Lower lobe of right lung (tissue), 2 donors: ENCODE measurements around the gene PLA2G5. TPM values are rescaled to one million over a fixed set of nuclear protein-coding genes. Genes with fewer than 3 reads are reported as not detected.

Experiments
- ATAC-seq, 2 donors: fragments of 200-7000 bp; cut with Tn5 transposase; one replicate each; pipeline ENCODE4 v1.9.1; 2020 to 2022; ENCODE audit warnings: mild to moderate bottlenecking in 2 of 2, moderate library complexity in 2 of 2
- DNase-seq: peaks from one replicate; pipeline ENCODE4 v3.0.0-alpha.2; 2020
- H3K27ac ChIP-seq: fragments of 200-600 bp; one replicate; pipeline ENCODE4 v1.8.0; 2022
- H3K27me3 ChIP-seq: fragments of 200-600 bp; one replicate; pipeline ENCODE4 v1.8.0; 2022; ENCODE audit warnings: low read depth
- H3K36me3 ChIP-seq: fragments of 200-600 bp; one replicate; pipeline ENCODE4 v1.8.0; 2022; ENCODE audit warnings: mild to moderate bottlenecking
- H3K4me1 ChIP-seq: fragments of 200-600 bp; one replicate; pipeline ENCODE4 v1.8.0; 2022
- H3K4me3 ChIP-seq: fragments of 200-600 bp; one replicate; pipeline ENCODE4 v1.8.0; 2022; ENCODE audit warnings: mild to moderate bottlenecking
- H3K9me3 ChIP-seq: fragments of 200-600 bp; one replicate; pipeline ENCODE4 v1.8.0; 2022
- intact Hi-C: fragments of 100-400 bp; cut with DNase I; formaldehyde crosslinking; loops from one replicate; pipeline ENCODE4 v1.11.0; 2022
- total RNA-seq: library from RNA; stranded (reverse); fragmentation: NEBNext Ultra II Directional; extraction: Animal tissue kit (Norgen Biotek cat#: 25700); gene quantifications from one replicate; pipeline ENCODE4 v1.2.1, GENCODE V29; 2021
- TF ChIP-seq, protein P1 (sequence below): fragments of 200-600 bp; IDR thresholded peaks from one replicate; pipeline ENCODE4 v1.8.0; 2022; ENCODE audit warnings: antibody characterized with exemption, mild to moderate bottlenecking
- donor health status: DM: no; HTN: yes; CAD: no; lungs with severe emphysema.

PLA2G5 gene
- total RNA-seq, 1 donor from 2014 or later, result 7.4 TPM

DNA sequence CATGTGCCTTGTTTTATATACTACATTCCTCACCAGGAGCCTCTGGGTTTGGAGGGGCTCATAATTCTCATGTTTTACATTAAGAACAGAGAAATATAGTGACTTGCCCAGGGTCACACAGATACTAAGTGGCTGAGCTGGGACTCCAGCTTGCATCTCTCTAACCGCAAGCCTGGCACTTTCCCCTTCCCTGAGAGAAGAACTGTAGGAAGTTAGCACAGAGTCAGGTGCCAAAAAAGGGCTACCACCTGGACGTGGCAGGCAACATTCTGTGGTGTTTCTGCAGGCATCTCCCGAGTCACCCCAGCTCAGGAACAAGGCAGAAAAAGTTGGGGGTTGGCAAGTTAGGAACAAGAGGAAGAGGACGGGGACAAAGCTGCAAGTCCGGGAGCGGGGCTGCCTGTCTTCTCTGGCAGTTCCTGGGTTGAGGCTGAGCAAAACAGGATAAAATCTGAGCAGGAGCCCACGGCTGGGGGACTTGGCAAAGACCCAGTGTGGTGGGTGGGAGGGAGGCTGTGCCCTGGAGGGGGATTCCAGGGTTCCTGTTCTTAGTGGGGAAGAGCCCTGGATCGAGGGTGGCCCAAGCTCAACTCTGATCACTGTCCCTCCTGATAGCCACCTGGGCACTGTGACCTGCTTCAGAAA, 9.8 kb downstream of the PLA2G5 start:
- DNase-seq, result no peak
- intact Hi-C loops, result no loop called here
- no peaks in the 10 kb centered on the region for H3K9me3 ChIP-seq

DNA sequence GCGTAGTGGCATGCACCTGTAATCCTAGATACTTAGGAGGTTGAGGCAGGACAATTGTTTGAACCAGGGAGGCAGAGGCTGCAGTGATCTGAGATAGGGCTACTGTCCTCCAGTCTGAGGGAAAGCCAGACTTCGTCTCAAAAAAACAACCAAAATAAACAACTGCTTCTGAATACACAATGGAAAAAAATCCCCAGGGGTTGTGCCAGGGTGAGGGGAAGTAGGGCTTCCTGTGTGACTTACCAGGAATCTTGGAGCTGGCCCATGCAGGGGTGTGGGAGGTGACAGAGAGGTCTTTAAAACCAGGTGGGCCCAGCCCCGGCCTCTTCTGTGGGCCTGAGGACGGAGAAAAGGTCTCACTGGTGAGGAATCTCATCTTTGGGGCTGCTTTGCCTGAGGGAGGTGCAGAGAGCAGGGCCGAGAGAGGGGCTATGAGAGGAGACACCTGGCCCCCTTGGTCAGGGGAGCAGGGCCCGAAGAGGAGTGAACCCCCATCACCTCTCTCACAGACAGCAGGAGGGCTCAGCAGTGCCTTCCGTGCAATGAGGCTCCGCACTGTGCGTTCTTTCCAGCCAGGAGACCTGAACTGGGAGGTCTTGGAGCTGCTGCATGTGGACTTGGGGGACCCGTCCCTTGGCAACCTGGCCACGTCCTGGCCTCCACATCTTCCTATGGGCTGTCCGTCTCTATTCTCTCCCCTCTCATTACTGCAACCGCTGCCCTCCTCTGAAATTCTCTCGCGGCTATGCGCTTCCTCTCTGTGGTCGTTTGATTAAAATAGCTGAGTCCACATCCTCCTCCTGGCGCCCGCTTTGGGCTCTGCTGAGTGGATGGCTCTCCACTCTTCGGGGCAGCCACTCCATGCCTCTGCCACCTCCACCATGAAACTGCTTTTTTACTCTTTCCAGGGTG, 10.7 kb downstream of the PLA2G5 start:
- Histone ChIP-seq H3K36me3 (no peaks in the 10 kb centered on the region), H3K27ac (no peak overlapping the region), H3K4me1 (peaks cover 18% of the 10 kb centered on the region), H3K4me3 (no peak overlapping the region), H3K9me3 (no peaks in the 10 kb centered on the region), H3K27me3 (peaks cover 4% of the 10 kb centered on the region)
- DNase-seq, result no peak
- TF ChIP-seq, protein P1, sequence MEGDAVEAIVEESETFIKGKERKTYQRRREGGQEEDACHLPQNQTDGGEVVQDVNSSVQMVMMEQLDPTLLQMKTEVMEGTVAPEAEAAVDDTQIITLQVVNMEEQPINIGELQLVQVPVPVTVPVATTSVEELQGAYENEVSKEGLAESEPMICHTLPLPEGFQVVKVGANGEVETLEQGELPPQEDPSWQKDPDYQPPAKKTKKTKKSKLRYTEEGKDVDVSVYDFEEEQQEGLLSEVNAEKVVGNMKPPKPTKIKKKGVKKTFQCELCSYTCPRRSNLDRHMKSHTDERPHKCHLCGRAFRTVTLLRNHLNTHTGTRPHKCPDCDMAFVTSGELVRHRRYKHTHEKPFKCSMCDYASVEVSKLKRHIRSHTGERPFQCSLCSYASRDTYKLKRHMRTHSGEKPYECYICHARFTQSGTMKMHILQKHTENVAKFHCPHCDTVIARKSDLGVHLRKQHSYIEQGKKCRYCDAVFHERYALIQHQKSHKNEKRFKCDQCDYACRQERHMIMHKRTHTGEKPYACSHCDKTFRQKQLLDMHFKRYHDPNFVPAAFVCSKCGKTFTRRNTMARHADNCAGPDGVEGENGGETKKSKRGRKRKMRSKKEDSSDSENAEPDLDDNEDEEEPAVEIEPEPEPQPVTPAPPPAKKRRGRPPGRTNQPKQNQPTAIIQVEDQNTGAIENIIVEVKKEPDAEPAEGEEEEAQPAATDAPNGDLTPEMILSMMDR, result no peak
- intact Hi-C loops, result no loop called here
- peak; percentile 18 to 49 for ATAC-seq

More for the DNA sequence above, 9.8 kb downstream of the PLA2G5 start:
- H3K4me1 ChIP-seq, result peaks cover 18% of the 10 kb centered on the region
- no peak overlapping the region for H3K4me3 ChIP-seq
- H3K27me3 ChIP-seq, result peaks cover 4% of the 10 kb centered on the region
- ATAC-seq, result no peak
- H3K36me3 ChIP-seq, result no peaks in the 10 kb centered on the region
- no peak overlapping the region for H3K27ac ChIP-seq
- TF ChIP-seq, protein P1, result no peak

DNA sequence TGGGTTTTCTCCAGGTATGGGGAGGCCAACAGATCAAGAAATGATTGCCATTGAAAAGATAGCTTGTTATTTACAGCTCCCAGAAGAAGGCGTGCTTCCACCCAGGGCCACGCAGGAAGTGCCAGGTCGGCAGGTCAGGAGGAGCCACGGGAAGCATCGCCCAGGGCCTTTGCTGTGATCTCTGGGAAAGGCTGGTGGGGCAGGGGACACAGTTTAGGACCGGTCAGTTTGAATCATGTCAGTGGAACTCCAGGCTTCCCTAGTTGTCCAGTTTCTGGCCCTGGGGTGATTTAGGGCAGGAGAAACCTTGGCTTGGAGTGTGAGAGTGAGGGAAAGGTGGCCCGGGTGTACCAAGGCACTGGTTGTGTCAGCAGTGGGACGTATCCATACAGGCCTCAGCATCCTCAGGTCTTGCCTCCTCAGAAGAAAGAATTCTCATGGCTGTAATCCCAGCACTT, 11.4 kb downstream of the PLA2G5 start:
- H3K4me3 ChIP-seq, result no peak overlapping the region
- peaks cover 4% of the 10 kb centered on the region for H3K27me3 ChIP-seq
- no peaks in the 10 kb centered on the region for H3K36me3 ChIP-seq
- peaks cover 18% of the 10 kb centered on the region for H3K4me1 ChIP-seq
- H3K27ac ChIP-seq, result no peak overlapping the region
- no peaks in the 10 kb centered on the region for H3K9me3 ChIP-seq
- DNase-seq (no peak), ATAC-seq (no peak)
- TF ChIP-seq, protein P1, result no peak
- intact Hi-C loops, result no loop called here

DNA sequence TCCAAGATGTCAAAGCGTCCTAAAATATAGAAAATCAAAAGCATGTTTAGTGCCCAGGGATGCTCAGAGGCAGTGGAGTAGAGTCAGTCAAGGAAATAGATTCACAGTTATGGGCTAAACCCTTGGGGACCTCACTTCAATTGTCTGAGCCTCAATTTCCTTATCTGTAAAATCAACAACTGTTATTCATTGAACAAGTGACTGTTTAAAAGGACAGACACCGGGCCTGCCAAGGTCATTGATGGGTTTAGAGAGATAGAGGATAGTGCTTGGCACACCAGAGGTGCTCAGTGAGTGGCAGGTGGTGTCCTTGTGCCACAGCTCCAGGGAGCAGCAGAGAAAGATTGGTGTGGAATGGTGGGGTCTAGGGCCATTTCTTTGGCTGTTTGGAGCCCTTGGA, 12.8 kb downstream of the PLA2G5 start:
- no peak overlapping the region for H3K27ac ChIP-seq
- peaks cover 18% of the 10 kb centered on the region for H3K4me1 ChIP-seq
- peaks cover 4% of the 10 kb centered on the region for H3K27me3 ChIP-seq
- TF ChIP-seq, protein P1, result no peak
- no peaks in the 10 kb centered on the region for H3K9me3 ChIP-seq
- no peaks in the 10 kb centered on the region for H3K36me3 ChIP-seq
- no peak for ATAC-seq
- H3K4me3 ChIP-seq, result no peak overlapping the region
- intact Hi-C loops, result no loop called here
- no peak for DNase-seq

DNA sequence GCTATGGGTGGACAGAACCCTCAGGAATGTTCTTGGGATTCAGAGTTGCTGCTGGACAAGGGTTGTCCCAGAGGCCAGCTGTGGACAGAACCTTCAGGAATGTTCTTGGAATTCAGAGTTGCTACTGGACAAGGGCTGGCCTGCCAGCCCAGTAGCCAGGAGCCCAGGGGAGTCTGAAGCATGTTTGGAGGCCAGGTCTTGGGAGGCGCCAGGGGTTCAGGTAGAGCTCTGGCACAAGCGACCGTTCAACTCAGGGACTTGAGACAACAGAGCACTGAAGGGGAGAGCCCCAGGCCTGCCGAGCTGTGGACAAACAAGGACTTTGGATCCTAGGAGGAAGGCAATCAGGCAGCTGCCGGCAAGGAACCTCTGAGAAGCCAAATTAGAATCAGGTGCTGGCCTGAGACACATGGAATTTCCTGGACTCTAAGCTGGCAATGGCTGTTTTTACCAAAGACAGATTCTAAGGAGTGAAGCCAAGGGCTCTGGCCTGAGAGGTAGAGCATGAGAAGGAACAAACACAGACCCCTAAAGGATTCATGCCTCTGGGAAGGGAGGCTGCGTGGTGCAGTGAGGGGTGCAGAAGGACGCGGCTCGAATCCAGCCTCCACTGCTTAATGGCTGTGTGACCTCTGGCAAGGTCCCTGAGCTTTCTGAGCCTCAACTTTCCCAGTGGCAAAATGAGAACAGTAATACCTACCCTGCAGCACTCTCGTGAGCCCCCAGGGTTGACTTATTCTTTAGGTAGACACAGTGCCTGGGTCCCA, 13.4 kb downstream of the PLA2G5 start:
- ATAC-seq, result no peak
- Histone ChIP-seq H3K36me3 (no peaks in the 10 kb centered on the region), H3K9me3 (no peaks in the 10 kb centered on the region), H3K27ac (no peak overlapping the region), H3K4me3 (no peak overlapping the region), H3K27me3 (peaks cover 4% of the 10 kb centered on the region), H3K4me1 (peaks cover 18% of the 10 kb centered on the region)
- no peak for DNase-seq
- TF ChIP-seq, protein P1, result no peak
- intact Hi-C loops, result no loop called here
